Measurements from ENCODE around the gene CEMP1.

CEMP1 gene

GRCh38 chr16:2483939-2484897 is 47.0 kb downstream of the CEMP1 start:
- FAIRE-seq = no peak

- no peak for FAIRE-seq
Measured at GRCh38 chr16:2482708-2483534, 48.3 kb downstream of the CEMP1 start.

- no peak for FAIRE-seq
Measured at GRCh38 chr16:2482249-2482648, 49.0 kb downstream of the CEMP1 start.

GRCh38 chr16:2481676-2482075 is 49.5 kb downstream of the CEMP1 start:
- no peak for FAIRE-seq

- no peak for FAIRE-seq
Measured at GRCh38 chr16:2480948-2481347, 50.3 kb downstream of the CEMP1 start.

Data from islet of Langerhans (tissue), 1 donor.